ENCODE data around the gene SPATA3. TPM values are rescaled to one million over a fixed set of nuclear protein-coding genes. Genes with fewer than 3 reads are reported as not detected.

Gene SPATA3
- total and polyA plus RNA-seq, 2 experiments from 2014 or later: not detected

GRCh38 chr2:230972046-230972445, 23.9 kb upstream of the SPATA3 start:
- no peak for TF ChIP-seq CTCF (IDR thresholded peaks at IDR 0.05; ENCODE audit: low read depth, low read length)
- H3K27ac ChIP-seq: no peak overlapping the region

DNA sequence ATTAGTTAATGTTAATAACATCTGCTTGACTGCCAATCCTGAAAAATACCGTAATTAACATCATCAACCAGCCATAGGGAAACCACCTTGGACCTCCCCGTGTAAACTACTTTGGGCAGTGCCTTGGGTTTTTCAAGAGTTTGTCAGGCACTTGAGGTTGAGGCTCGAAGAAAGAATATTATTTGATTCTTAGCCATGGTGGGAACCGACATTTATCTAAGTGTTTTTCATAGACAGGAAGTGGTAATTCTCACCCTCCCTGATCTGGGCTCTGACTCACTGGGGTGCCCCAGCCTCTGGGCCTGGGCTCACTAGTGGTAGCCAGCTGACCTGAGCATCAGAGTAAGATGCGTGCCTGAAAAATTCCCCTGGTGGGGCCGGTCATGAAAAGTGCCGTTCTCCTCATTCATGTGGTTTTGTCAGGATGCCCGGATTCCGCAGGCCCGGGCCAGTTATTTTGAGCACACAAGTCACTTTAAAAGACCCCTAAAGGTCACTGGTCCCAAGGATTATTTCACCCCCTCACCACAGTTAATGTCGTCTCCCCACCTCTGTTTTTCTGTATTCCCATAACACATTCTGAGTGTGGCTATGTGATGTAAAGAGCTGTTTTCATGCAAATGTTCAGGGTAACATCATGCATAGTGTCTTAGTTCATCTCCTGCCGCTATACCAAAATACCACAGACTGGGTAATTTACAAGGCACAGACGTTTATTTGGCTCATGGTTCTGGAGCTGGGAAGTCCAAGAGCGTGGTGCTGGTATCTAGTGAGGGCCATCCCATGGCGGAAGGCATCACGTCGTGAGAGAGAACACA, 21.6 kb upstream of the SPATA3 start:
- H3K4me3 ChIP-seq: no peak overlapping the region
- H3K4me1 ChIP-seq (ENCODE audit: low read depth): peaks cover 4% of the 10 kb centered on the region
- H3K27me3 ChIP-seq: no peaks in the 10 kb centered on the region
- no peak for TF ChIP-seq CTCF (IDR thresholded peaks at IDR 0.05; ENCODE audit: low read depth, low read length)
- no peaks in the 10 kb centered on the region for H3K9me3 ChIP-seq (ENCODE audit: low read depth)
- no peak overlapping the region for H3K27ac ChIP-seq
- no peaks in the 10 kb centered on the region for H3K36me3 ChIP-seq
- peak in 1 of 2 donors; percentile 90 for DNase-seq (ENCODE audit: low read depth in 1 of 2, low spot score in 1 of 2)

More at GRCh38 chr2:230972046-230972445, 23.9 kb upstream of the SPATA3 start:
- Histone ChIP-seq H3K4me3 (no peak overlapping the region), H3K27me3 (no peaks in the 10 kb centered on the region), H3K36me3 (no peaks in the 10 kb centered on the region), H3K9me3 (ENCODE audit: low read depth) (no peaks in the 10 kb centered on the region), H3K4me1 (ENCODE audit: low read depth) (peaks cover 4% of the 10 kb centered on the region)
- no peak for DNase-seq (ENCODE audit: low read depth in 1 of 2, low spot score in 1 of 2)

DNA sequence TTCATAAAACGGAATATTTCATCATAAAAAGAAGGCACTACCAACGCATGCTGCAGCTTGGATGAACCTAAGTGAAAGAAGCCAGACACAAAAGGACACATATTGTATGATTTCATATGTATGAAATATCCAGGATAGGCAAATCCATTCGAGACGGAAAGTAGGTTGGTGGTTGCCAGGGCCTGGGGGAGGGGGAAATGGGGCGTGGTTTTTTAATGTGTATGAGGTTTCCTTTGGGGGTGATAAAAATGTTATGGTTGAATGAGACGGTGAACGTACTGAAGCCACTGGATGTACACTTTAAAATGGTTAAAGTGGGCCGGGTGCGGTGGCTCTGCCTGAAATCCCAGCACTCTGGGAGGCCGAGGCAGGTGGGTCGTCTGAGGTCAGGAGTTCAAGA, 20.0 kb upstream of the SPATA3 start:
- no peaks in the 10 kb centered on the region for H3K9me3 ChIP-seq (ENCODE audit: low read depth)
- DNase-seq (ENCODE audit: low read depth in 1 of 2, low spot score in 1 of 2): no peak

DNA sequence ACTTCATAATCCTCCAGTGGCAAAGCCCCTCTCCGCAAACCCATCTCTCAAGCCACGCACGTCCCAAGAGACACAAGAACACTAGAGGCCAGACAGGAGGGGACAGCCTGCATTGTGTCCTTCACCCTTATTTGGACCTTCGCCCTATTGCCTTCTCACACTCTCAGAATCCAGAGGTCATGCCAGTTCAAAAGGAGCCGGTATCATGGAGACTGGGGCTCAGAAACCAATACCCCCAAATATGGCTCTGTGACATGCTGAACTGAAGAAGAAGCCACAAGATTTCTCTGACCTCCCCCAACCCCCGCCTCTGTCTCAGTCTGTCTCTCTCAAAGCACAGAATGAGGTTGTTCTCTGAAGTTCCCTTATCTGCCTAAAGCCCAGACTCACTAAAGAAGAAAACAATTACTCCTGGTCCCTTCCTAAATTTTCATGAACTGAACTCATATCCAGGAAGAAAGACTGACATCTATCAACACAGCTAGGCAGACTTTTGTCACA, 19.2 kb upstream of the SPATA3 start:
- TF ChIP-seq CTCF (IDR thresholded peaks at IDR 0.05; ENCODE audit: low read depth, low read length): no peak
- peaks cover 4% of the 10 kb centered on the region for H3K4me1 ChIP-seq (ENCODE audit: low read depth)
- H3K27me3 ChIP-seq: no peaks in the 10 kb centered on the region
- DNase-seq (ENCODE audit: low read depth in 1 of 2, low spot score in 1 of 2): no peak
- H3K36me3 ChIP-seq: no peaks in the 10 kb centered on the region
- no peak overlapping the region for H3K27ac ChIP-seq
- H3K9me3 ChIP-seq (ENCODE audit: low read depth): no peaks in the 10 kb centered on the region
- no peak overlapping the region for H3K4me3 ChIP-seq

More for the DNA sequence above, 20.0 kb upstream of the SPATA3 start:
- Histone ChIP-seq H3K36me3 (no peaks in the 10 kb centered on the region), H3K4me3 (no peak overlapping the region), H3K27ac (no peak overlapping the region), H3K4me1 (ENCODE audit: low read depth) (peaks cover 4% of the 10 kb centered on the region), H3K27me3 (no peaks in the 10 kb centered on the region)
- no peak for TF ChIP-seq CTCF (IDR thresholded peaks at IDR 0.05; ENCODE audit: low read depth, low read length)

DNA sequence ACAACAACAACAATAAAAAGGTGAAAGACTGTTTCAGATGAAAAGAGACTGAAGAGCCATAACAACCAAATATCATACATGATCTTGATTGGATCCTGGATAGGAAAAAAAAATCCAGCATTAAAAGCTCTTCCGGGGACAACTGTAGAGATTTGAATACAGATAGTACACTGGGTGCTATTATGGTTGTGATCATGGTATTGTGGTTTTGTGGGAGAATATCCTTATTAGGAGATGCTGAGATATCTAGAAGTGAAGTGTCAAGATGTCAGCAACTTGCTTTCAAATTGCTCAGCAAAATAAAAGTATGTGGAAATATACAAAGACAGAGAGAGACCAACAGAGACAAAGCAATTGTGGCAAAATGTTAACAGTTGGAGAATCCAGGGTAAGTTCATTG, 15.5 kb upstream of the SPATA3 start:
- Histone ChIP-seq H3K27me3 (no peaks in the 10 kb centered on the region), H3K27ac (no peak overlapping the region), H3K4me1 (ENCODE audit: low read depth) (peaks cover 4% of the 10 kb centered on the region), H3K9me3 (ENCODE audit: low read depth) (no peaks in the 10 kb centered on the region), H3K36me3 (no peaks in the 10 kb centered on the region), H3K4me3 (no peak overlapping the region)
- no peak for TF ChIP-seq CTCF (IDR thresholded peaks at IDR 0.05; ENCODE audit: low read depth, low read length)
- DNase-seq (ENCODE audit: low read depth in 1 of 2, low spot score in 1 of 2): no peak

All from cardiac muscle cell (in vitro differentiated cells and primary cell).